HG02938 (cell line): ENCODE results near the gene AKAP17A.
"Not testable (repeated sequence)": the region's sequence is repeated elsewhere in the genome, so short reads cannot be mapped to it uniquely, and the experiment has no call there.

Source experiments
- ATAC-seq: cut with Tn5 transposase; IDR thresholded peaks from one replicate; pipeline ENCODE4 v1.9.1; 2021; ENCODE audit warnings: mild to moderate bottlenecking, moderate library complexity; ENCODE audit not compliant: unreplicated experiment

AKAP17A gene

DNA sequence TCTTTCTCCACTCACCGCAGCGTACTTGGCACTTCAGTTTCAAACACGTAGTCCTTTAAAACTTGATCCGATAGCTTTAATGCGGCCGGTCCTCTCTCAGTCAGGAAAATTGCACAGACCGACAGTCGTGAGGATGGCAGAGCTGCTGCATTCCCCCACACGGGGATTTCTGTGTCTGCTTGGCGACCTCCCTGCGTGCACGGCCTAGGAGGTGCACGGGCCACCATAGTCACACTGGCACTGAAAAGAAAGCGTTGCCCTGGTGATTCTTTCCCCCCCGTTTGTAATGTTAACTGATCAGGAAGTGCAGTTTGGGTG is 10.3 kb downstream of the AKAP17A start:
- ATAC-seq: no peak

DNA sequence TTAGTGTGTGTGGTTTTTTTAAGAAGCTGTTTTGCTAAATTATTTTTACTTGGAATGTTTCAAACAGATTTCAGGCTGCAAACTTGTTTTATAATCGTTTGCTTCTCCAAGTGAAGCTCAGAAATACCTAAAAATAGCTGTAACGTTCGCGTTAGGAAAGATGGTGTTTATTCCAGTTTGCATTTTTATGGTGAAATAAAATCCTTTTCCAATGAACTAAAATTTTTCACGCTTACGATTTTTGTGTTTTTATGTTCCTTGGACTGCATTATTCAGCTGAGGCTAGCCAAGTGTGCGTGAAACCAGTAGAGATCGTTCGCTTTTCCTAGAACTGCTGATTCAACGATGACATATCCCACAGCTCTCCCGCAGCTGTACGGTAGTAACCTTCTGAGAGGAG is 10.9 kb downstream of the AKAP17A start:
- ATAC-seq: no peak

DNA sequence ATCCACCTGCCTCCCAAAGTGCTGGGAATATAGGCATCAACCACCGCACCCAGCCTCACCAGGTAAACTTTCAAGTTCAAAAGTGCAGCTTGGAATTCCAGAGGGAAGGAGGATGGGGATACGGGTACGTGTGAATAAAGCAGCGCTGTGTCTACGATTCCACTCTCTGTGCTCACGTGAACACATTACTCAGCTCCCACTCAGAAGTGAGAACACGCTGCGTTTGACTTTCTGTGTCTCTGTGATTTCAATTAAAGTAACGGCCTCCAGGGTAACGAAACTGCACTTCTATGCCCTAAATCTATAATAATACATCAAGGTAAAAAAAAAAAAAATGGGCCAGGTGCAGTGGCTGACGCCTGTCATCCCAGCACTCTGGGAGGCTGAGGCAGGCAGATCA is 15.1 kb downstream of the AKAP17A start:
- no peak for ATAC-seq

DNA sequence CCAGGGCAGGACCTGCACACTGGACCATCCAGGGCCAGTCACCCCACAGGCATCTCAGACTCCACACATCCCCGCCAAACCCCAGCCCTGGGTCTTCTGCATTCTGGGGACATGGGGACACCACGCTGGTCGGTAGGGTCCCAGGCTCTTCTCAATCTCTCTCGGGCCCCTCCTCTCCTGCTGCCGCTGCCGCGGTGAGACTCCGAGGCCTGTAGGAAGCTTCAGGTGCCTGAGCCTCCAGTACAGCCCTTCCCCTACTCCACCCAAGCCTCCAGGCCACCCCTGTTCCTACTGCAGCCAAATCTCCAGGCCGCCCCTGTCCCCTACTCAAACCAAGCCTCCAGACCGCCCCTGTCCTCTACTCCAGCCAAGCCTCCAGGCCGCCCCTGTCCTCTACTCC is 17.9 kb downstream of the AKAP17A start:
- ATAC-seq: no peak

DNA sequence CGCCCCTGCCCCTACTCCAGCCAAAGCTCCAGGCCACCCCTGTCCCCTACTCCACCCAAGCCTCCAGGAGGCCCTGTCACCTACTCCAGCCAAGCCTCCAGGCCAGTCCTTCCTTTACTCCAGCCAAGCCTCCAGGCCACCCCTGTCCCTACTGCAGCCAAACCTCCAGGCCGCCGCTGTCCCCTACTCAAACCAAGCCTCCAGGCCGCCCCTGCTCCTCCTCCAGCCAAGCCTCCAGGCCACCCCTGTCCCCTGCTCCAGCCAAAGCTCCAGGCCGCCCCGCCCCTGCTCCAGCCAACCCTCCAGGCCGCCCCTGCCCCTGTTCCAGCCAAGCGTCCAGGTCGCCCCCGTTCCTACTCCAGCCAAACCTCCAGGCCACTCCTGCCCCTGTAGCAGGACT is 18.4 kb downstream of the AKAP17A start:
- ATAC-seq: no peak

DNA sequence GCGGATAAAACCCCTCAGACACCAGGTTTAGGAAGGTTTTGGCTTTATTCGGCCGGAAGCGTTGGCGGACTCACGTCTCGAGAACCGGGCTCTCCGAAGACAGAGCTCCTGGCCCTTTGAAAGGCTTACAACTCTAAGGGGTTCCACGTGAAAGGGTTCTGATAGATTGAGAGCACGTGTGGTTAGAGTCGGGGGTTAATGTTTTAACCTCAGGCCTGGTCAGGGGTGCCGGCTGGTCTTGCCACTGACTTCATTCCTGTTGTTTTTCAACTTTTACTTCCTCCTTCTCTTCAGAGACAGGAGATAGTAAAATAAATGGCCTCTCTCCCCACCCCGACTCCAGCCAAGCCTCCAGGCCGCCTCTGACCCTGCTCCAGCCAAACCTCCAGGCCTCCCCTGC is 18.8 kb downstream of the AKAP17A start:
- no peak for ATAC-seq

DNA sequence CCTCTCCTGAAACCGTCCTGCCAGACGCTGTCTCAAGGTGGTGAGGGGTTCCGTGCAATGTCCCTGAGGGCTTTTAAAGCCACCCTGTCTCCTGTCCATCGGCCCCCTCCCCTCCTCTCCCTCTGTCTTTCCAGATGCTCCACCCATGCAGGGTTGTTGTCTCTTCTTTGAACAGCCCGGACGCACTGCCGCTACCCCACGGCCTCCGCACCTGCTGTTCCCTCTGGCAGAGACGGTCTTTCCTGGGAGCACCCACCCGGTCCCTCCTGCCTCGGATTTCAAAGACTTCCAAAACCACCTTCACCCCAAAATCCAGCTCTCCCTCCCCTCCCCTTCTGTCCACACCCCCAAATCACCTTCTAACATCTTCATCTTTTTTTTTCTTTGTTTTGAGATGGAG is 19.3 kb downstream of the AKAP17A start:
- no peak for ATAC-seq

DNA sequence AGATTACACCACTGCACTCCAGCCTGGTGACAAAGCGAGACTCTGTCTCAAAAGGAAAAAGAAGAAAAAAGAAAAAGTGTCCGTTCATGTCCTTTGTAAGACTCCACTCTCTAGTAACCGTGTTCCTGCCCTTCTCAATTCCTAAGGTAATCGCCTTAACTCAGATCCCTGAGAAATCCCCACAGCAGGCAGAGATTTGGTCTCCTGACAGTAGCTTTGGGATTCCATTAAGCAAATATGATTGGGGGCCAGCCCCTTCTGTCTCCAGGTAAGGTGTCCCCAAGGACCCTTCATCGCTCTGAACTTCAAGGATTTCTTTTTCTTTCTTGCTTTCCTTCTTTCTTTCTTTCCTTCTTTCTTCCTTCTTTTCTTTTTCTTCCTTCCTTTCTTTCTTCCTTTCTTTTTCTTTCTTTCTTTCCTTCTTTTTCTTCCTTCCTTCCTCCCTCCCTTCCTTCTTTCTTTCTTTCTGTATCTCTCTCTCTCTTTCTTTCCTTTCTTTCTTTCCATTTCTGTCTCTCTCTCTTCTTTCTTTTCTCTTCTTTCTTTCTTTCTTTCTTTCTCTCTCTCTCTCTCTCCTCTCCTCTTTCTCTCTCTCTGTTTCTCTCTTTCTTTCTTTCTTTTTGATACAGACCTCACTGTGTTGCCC is 21.4 kb downstream of the AKAP17A start:
- ATAC-seq: no peak

DNA sequence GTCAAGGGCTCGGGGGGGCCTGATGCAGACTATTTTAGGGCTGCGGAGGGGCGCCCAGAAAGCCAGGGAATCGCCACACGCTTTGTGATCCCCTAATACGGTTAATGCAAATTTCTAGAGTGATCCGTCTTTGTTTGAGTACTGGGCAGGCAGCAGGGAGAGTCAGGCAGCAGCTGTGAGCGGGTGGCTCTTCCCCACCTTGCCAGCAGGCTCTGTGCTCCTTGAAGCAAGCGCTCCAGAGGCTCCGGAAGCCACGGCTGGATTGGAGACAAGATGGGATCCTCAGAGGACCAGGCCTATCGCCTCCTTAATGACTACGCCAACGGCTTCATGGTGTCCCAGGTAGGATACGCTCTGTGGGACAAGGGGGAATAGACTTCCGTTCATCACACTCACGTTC is 23.5 kb downstream of the AKAP17A start, which contains the start of gene ASMT:
Gene ASMT, plus strand, starts transcription at position 133 of the 400 bp plus-strand sequence. Its CDS starts 141 bp downstream, at position 274.
- no peak for ATAC-seq

DNA sequence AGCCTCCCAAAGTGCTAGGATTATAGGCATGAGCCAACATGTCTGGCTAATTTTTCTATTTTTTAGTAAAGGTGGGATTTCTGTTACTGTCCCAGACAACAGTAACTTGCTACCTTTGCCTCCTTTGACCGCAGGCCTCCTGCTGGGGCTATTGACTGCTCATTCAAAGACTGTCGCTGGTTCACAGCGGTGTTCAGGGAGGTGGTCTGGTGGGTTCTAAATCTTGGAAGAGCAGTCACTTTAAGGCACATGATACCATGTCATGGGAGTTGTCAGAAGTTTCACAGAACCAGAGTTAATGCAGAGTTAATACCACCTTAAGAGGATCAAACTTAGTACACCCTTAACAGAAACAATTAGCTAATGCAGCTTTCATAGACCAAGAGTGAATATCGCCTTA is 27.3 kb downstream of the AKAP17A start:
- ATAC-seq: no peak

DNA sequence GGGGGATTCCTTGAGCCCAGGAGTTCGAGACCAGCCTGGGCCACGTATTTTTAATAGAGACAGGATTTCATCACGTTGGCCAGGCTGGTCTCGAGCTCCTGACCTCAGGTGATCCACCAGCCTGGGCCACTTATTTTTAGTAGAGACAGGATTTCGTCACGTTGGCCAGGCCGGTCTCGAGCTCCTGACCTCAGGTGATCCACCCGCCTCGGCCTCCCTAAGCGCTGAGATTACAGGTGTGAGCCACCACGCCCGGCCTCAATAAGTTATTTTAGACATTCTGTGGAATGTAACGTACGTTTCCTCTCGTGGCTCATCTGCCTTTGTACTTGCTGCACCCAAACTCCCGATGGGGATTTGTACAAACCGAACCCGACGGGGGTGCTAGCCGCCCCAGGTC is 32.3 kb downstream of the AKAP17A start:
- no peak for ATAC-seq

DNA sequence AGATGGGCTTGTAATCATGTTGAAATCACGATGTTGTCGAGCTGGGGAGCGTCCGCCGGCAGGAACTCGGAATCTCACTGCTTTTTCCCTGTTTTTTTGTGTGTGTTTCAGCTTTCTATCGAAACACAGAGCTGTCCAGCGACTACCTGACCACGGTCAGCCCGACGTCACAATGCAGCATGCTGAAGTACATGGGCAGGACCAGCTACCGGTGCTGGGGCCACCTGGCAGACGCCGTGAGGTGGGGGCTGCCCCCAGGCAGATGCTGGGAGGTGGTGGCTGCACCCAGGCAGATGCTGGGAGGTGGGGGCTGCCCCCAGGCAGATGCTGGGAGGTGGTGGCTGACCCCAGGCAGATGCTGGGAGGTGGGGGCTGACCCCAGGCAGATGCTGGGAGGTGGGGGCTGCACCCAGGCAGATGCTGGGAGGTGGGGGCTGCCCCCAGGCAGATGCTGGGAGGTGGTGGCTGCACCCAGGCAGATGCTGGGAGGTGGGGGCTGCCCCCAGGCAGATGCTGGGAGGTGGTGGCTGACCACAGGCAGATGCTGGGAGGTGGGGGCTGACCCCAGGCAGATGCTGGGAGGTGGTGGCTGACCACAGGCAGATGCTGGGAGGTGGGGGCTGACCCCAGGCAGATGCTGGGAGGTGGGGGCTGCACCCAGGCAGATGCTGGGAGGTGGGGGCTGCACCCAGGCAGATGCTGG is 32.9 kb downstream of the AKAP17A start:
- ATAC-seq: not testable (repeated sequence)

DNA sequence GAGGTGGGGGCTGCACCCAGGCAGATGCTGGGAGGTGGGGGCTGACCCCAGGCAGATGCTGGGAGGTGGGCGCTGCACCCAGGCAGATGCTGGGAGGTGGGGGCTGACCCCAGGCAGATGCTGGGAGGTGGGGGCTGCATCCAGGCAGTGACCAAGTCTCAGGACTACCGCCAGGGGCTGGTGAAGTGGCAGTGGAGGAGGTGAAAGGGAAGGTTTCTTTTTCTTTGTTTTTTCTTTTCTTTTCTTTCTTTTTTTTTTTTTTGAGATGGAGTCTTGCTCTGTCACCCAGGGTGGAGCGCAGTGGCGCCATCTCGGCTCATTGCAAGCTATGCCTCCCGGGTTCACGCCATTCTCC is 33.4 kb downstream of the AKAP17A start:
- not testable (repeated sequence) for ATAC-seq

DNA sequence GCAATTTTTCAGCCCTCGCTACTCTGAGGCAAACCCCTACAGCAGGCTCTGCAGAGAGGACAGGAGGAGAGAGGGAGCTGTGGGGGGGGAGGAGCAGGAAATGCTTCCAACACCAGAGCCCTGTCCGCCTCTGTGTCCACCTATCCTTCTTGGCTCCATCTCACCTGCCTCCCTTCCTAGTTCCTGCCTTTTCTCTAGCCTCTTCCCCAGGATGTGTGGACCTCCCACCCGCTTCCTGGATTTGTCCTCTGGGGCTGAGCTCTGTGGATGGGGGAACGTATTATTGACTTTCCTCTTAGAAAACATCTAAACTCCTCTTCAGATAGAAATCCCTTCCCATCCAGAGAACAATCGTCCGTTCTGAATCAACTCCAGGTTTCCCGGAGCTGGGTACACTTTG is 37.8 kb downstream of the AKAP17A start:
- ATAC-seq: no peak

DNA sequence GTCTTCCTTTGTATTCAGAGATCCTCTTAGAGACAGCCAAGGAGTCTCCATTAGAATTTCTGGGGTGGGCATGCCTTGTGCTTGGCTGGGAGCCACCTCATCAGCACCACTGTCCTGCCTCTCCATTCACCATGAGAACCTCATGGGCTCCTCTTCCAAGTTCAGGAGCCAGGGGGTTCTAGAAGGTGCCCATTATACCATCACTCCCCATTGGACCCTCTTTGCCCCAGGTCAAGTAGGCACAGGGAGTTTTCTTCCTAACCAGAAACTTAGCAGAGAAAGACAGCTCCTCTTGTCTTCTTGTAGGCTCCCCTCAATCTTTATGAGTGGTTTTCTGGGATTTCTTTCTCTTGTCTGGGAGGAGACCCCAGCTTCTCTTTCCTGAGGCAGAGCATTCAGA is 54.6 kb downstream of the AKAP17A start:
- no peak for ATAC-seq

DNA sequence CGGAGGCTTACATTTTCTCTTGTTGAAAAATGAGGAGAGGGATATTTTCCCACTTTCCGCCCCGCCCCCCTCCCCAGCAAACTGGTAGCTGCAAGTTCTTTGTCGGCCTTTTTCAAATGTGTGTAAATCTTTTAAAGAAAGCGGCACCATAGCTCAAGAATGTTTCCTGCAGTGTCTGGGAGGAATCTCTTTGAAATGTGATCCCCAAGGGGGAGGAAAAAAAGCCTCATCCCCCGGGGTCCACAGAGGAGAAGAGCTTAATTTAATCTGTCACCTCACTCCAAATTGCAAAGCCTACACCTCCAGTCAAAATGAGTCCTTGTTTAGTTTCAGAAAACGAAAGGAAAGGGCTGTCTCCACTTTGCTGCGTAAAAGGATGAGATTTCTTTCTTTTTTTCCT is 58.2 kb downstream of the AKAP17A start:
- ATAC-seq: no peak
